H4 (cell line): ENCODE results near the gene BRMS1. TPM values are rescaled to one million over a fixed set of nuclear protein-coding genes. Genes with fewer than 3 reads are reported as not detected.
"Not testable (repeated sequence)": the region's sequence is repeated elsewhere in the genome, so short reads cannot be mapped to it uniquely, and the experiment has no call there.

ENCODE experiments used
- DNase-seq: peaks from one replicate; pipeline ENCODE4 v3.0.0-alpha.2; 2015; ENCODE audit warnings: low spot score
- total RNA-seq: library from RNA; depleted of rRNA; stranded (reverse); fragments of >200 nt; shearing (Covaris generic); gene quantifications from 2 replicates; pipeline ENCODE4 v1.2.3, GENCODE V29; 2014

The BRMS1 gene
- total RNA-seq, 1 experiment from 2014 or later, result 88.2 TPM

GRCh38 chr11:66310803-66311440, 34.0 kb downstream of the BRMS1 start:
- DNase-seq, result not testable (repeated sequence)

- DNase-seq, result no peak
Measured at GRCh38 chr11:66310324-66310723, 34.6 kb downstream of the BRMS1 start.

- DNase-seq, result no peak
Measured at GRCh38 chr11:66309475-66309874, 35.4 kb downstream of the BRMS1 start.

- DNase-seq, result no peak
Measured at GRCh38 chr11:66302656-66303055, 42.2 kb downstream of the BRMS1 start.

- DNase-seq, result no peak
Measured at GRCh38 chr11:66299186-66299585, 45.7 kb downstream of the BRMS1 start.

- no peak for DNase-seq
Measured at GRCh38 chr11:66297610-66298009, 47.3 kb downstream of the BRMS1 start.

GRCh38 chr11:66294626-66295620, 50.0 kb downstream of the BRMS1 start:
- DNase-seq, result no peak

- no peak for DNase-seq
Measured at GRCh38 chr11:66293777-66294625, 50.9 kb downstream of the BRMS1 start.

GRCh38 chr11:66293352-66293751, 51.6 kb downstream of the BRMS1 start:
- DNase-seq, result no peak

- no peak for DNase-seq
Measured at GRCh38 chr11:66292543-66293332, 52.2 kb downstream of the BRMS1 start.

GRCh38 chr11:66291706-66292542, 53.0 kb downstream of the BRMS1 start, which contains the start of gene TMEM151A:
TSS of gene TMEM151A (plus strand) at chr11:66291894. CDS start at chr11:66292014, 120 bp downstream.
- DNase-seq, result no peak

- DNase-seq, result no peak
Measured at GRCh38 chr11:66291303-66291705, 53.6 kb downstream of the BRMS1 start.

GRCh38 chr11:66290330-66290621, 54.6 kb downstream of the BRMS1 start:
- no peak for DNase-seq

- no peak for DNase-seq
Measured at GRCh38 chr11:66289548-66290329, 55.2 kb downstream of the BRMS1 start.

GRCh38 chr11:66288671-66289547, 56.0 kb downstream of the BRMS1 start, which contains the start of gene YIF1A:
TSS of gene YIF1A (minus strand) at chr11:66289143. CDS start at chr11:66288985, 158 bp downstream.
- peak; percentile 100 for DNase-seq

- DNase-seq, result no peak
Measured at GRCh38 chr11:66287889-66288670, 56.8 kb downstream of the BRMS1 start.
